HFF-Myc (cell line): ENCODE results near the gene ADARB2.
"Not testable (repeated sequence)": the region's sequence is repeated elsewhere in the genome, so short reads cannot be mapped to it uniquely, and the experiment has no call there.

Source experiments
- DNase-seq: peaks from one replicate; pipeline ENCODE4 v3.0.0-alpha.2; 2011; ENCODE audit warnings: low read depth; ENCODE audit errors: extremely low read depth
- H3K4me3 ChIP-seq: replicated peaks from 2 replicates; pipeline ENCODE4 v1.5.1; 2011; ENCODE audit warnings: low read depth, mild to moderate bottlenecking, control low read depth, low read length
- TF ChIP-seq, protein P1 (sequence below): IDR thresholded peaks from 2 replicates; pipeline ENCODE4 v1.5.1; 2012; ENCODE audit warnings: mild to moderate bottlenecking, low read depth, low read length, control low read depth; ENCODE audit errors: missing control alignments

The ADARB2 gene

DNA sequence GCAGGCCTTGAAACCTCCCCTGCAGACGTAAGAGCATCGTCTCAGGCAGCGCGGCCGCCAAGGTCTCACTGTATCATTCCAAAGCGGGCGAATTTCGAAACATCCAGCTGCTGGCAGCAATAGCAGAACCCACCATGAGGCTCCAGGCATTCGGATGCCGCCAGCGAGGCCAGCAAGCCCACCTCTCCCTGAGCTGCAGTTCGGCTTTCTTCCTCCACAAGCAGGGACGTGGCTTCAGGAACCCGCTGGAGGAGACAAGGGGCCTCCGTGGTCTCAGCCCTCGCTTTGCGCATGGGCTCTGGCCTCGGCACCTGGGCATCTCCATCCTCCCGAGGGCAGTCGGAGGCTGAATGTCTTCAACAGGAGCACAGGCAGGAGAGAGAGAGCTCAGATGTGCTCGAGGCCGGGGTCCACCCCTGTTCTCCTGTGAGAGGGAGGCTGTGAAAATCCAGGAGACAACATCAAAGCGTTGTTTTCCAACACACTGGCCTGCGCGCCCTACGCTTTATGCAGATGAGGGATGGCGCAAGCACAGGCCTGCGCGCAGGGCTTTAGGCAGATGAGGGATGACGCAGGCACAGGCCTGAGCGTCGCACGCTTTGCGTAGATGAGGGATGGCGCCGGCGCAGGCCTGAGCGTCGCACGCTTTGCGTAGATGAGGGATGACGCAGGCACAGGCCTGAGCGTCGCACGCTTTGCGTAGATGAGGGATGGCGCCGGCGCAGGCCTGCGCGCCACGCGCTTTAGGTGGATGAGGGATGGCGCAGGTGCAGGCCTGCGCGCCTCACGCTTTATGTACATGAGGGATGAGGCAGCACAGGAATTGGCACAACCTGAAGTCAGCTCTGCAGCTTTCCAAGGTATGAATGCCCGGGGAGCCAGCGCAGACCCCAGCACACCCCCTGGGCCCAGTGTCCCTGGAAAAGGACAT lies 577.9 kb downstream of the ADARB2 start:
- TF ChIP-seq, protein P1, sequence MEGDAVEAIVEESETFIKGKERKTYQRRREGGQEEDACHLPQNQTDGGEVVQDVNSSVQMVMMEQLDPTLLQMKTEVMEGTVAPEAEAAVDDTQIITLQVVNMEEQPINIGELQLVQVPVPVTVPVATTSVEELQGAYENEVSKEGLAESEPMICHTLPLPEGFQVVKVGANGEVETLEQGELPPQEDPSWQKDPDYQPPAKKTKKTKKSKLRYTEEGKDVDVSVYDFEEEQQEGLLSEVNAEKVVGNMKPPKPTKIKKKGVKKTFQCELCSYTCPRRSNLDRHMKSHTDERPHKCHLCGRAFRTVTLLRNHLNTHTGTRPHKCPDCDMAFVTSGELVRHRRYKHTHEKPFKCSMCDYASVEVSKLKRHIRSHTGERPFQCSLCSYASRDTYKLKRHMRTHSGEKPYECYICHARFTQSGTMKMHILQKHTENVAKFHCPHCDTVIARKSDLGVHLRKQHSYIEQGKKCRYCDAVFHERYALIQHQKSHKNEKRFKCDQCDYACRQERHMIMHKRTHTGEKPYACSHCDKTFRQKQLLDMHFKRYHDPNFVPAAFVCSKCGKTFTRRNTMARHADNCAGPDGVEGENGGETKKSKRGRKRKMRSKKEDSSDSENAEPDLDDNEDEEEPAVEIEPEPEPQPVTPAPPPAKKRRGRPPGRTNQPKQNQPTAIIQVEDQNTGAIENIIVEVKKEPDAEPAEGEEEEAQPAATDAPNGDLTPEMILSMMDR, result no peak
- no peak for DNase-seq
- H3K4me3 ChIP-seq, result no peak overlapping the region

DNA sequence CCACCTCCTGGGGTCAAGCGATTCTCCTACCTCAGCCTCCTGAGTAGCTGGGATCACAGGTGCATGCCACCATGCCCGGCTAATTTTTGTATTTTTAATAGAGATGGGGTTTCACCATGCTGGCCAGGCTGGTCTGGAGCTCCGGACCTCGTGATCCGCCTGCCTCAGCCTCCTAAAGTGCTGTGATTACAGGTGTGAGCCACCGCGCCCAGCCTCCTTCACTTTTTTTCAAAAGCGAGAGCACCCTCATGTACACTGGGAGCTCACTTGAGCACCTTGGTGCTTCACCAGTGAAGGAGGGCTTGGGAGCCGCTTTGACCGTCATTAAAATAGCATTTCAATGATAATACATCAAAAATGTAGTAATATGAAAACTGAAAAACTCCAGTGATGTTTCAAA lies 578.8 kb downstream of the ADARB2 start:
- H3K4me3 ChIP-seq, DNase-seq: not testable (repeated sequence)

DNA sequence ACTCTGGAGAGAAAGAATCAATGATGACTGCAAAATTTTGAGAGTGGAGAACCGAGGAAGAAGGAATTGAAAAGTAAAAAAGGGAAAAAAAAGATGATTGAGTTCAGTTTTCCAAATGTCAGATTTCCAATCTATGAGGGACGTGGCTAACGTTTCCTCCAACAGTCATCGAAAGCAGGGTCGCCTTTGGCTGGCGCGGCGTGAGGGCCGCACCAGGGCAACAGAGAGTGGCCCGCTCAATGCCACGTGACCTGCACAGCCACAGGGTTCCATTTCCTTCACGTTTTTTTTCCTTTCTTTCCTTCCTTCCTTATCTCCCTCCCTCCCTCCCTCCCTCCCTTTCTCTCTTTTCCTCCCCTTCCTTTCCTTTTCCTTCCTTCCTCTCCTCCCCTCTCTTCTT lies 579.3 kb downstream of the ADARB2 start:
- no peak overlapping the region for H3K4me3 ChIP-seq
- DNase-seq, result no peak
- TF ChIP-seq, protein P1, result no peak

DNA sequence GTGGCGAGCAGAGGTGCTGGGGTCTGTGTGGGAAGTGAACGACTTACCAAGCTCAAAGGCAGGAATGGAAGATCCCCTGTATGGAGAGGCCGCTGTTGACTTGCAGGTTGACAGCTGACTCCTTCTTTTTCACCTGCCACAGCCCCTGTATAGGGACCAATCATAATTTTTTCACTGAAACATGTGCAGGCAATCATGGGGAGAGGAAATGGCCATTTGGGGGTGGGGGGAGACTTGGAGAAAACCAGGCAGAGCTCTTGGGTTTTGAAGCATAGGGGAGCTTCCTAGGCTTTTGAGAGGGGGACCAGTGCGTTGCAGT lies 579.8 kb downstream of the ADARB2 start:
- TF ChIP-seq, protein P1, result no peak
- no peak for DNase-seq
- H3K4me3 ChIP-seq, result no peak overlapping the region

DNA sequence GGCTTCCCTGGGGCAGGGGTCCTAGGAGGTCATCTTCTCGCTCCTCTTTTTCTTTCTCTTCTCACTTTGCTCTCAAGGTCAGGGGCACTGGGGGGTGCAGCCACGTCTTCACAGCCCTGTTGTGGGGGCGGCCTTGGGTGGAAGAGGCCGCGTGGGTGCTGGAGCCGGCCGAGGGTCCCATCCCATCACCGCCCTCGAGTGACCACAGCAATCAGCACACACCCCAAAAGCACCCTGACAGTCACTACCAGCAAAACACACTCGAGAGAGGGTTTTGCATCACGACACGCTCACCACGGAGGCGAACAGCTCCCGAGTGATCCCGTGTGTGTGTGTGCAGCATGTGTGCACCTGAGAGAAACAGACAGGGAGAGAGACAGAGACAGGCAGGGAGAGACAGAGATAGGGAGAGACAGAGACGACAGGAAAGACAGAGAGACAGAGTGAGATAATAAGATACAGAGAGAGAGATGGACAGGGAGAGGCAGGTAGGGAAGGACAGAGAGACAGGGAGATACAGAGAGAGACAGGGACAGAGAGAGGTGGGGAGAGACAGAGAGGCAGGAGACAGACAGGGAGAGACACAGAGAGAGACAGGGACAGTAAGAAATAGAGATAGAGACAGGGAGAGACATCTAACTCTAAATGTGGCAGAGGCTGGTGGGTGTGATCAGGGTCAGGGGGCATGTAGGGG lies 580.3 kb downstream of the ADARB2 start:
- TF ChIP-seq, protein P1, result no peak
- H3K4me3 ChIP-seq, result no peak overlapping the region
- no peak for DNase-seq

DNA sequence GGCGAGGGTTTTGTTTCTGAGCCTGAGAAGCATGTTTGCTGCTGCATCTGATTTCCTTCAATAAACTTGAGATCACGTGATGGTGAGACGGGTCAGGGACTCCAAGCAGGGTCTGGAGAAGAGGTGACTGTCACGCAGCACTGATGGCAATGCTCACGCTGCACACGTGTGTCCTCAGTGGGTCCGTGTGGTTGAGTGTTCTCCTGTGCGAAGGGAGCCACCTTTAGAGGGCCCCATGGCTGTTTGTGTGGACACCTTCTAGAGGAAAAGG lies 580.8 kb downstream of the ADARB2 start:
- TF ChIP-seq, protein P1, result no peak
- no peak for DNase-seq
- no peak overlapping the region for H3K4me3 ChIP-seq

DNA sequence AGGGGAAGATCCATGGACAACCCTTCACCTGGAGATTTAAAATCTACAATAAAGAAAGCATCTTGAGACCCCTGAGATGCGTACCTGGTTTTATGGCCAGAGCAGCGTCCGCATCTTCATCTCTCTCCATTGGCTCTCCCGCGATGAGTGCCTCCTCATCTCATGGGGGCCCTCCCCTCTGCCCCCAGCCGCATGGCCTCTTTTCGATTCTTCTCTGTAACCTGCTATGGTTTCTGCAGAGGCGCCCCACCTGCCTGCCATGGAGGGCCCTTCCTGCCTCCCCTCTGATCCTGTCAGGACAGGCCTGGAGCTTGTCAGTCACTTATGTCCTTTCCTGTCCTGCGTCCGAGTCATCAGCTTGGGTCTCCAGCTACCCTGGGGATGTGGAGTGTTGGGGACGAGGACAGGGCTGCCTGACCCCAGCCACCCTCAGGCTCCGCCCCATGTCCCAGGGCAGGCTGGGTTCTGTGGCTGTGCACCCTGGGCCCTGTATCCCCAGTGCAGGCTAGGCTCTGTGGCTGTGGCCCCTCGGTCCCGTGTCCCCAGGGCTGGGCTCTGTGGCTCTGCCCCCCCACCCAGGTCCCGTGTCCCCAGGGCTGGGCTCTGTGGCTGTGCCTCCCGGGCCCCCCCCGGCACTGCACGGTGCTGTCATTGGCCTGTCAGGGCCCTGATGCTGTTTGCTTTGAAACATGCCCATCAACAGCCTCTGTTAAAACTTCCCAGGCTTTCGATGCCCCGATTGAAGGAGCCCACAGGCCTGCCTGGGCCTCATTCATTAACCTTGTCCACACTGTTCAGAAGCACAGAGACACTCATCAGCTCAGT lies 581.3 kb downstream of the ADARB2 start:
- TF ChIP-seq, protein P1, result no peak
- DNase-seq, result no peak
- H3K4me3 ChIP-seq, result no peak overlapping the region
